HG03060 (cell line): ENCODE data around the gene FCHSD2.
"Not testable (repeated sequence)": the region's sequence is repeated elsewhere in the genome, so short reads cannot be mapped to it uniquely, and the experiment has no call there.

Experiments used
- ATAC-seq: cut with Tn5 transposase; IDR thresholded peaks from one replicate; pipeline ENCODE4 v1.9.1; 2021; ENCODE audit warnings: low read depth, moderate number of reproducible peaks; ENCODE audit not compliant: unreplicated experiment

The FCHSD2 gene

DNA sequence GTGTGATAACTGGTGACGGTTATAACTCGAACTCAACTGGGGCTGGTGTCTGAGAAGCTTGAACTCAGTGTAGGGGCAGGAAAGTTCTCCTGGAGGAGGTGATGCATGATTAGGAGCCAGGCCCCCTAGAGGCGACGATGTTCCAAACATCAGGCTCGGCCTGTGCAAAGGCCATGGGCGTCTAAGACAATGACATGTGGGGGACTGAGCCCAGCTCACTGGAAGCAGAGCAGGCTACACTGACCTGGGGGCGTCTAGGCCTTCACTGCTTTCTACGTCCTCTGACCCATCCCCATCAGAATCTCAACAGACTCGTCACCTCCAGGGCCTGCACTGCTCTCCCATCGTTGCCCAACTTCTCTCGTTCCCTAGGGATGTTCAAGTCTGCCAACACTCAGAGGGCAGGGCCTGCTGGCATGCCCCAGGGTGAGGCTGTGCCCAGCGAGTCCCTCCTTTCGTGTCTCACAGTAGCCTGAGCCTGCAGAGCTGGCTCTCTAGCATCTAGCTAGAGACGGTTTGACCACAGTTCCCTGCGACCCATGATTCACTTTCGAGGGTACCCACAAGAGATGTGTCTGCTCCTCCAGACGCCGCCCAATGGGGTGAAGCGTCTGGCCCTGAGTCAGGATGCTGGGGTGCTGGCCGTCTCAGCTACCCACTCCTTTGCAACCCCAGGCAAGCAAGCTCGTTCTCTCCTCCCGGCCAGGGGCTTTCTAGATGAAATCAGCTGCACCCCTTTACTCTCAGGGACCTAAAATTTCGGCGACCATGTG lies 329.0 kb downstream of the FCHSD2 start:
- ATAC-seq: no peak

DNA sequence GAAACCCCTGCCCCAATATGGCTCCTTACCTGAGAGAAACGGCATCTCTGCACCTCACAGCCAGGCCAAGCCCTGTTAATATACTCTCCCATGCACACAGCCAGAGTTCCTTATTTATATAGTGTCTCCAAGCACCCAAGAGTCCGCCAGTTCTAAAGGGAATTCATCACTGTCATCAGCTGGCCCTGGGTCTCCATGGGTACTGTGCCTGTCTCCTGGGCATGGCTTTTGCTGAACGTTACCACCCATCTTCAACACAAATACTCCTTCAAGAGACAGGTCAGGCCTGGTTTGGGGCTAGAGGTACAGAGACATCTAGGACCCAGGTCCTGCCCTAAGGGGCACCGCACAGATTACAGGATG lies 329.5 kb downstream of the FCHSD2 start:
- no peak for ATAC-seq

DNA sequence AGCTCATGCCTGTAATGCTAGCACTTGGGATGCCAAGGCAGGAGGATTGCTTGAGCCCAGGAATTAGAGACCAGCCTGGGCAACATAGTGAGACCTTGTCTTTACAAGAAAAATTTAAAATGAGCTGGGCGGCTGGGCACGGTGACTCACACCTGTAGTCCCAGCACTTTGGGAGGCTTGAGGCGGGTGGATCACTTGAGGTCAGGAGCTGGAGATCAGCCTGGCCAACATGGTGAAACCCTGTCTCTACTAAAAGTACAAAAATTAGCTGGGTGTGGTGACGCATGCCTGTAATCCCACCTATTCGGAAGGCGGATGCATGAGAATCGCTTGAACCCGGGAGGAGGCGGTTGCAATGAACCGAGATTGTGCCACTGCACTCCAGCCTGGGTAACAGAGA lies 330.4 kb downstream of the FCHSD2 start:
- ATAC-seq: not testable (repeated sequence)

DNA sequence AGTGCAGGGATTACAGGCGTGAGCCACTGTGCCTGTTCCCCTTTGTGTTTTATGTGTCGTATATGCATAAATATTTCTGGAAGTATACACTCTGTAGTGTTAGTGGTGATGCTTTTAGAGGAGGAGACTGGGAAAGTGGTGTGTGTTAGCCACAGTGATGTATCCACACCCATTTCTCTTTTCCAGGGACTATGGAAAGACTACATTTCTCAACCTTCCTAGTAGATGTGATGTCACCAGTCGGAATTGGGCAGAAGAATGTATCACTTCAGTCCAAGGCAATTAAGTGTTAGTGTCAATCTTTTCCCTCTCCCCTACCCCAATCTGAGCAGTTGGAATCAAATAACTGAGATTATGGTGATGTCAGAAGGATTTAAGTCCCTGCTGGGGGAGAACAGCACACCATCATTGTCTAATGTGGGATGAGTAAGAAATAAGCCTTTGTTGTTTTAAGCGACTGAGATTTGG lies 333.8 kb downstream of the FCHSD2 start:
- no peak for ATAC-seq

DNA sequence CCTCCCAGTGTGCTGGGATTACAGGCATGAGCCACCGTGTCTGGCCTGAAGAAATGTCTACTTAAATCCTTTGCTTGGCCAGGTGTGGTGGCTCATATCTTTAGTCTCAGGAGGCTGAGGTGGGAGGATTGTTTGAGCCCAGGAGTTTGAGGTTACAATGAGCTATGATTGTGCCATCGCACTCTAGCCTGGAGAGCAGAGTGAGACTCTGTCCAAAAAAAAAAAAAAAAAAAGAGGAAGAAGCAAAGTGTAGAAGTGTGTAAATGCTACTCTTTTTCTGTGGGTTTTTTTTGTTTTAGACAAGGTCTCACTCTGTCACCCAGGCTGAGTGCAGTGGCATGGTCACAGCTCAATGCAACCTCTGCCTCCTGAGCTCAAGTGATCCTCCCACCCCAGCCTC lies 334.3 kb downstream of the FCHSD2 start:
- ATAC-seq: no peak

DNA sequence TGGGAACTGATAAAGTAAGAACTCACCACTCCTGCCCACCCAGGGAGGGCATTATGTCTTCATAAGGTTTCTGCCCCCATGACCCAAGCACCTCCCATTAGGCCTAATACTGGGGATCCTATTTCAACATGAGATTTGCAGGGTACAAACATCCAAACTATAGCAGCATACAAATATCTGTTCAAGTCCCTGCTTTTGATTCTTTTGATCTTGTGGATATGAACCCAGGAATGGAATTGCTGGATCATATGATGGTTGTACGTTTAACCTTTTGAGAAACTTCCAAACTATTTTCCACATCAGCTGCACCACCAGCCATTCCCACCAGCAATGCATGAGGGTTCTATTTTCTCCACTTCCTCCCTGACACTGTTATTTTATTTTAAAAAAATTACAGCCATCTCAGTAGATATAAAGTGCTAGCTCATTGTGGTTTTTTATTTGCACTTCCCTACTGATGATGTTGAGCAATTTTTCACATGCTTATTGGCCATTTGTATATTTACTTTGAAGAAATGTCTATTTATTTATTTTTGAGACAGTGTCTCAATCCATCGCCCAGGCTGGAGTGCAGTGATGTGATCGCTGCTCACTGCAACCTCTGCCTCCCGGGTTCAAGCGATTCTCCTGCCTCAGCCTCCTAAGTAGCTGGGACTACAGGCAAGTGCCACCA lies 335.0 kb downstream of the FCHSD2 start:
- no peak for ATAC-seq

DNA sequence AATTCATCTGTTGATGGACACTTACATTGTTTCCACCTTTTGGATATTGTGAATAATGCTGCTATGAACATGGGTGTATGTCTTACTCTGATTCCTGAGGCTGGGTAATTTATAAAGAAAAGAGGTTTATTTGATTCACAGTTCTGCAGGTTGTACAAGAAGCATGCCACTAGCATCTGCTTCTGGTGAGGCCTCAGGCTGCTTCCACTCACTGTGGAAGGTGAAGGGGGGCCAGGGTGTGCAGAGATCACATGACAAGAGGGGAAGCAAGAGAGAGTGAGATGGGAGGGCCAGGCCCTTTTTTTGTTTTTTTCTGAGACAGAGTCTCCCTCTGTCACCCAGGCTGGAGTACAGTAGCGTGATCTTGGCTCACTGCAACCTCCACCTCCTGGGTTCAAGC lies 335.7 kb downstream of the FCHSD2 start:
- not testable (repeated sequence) for ATAC-seq

DNA sequence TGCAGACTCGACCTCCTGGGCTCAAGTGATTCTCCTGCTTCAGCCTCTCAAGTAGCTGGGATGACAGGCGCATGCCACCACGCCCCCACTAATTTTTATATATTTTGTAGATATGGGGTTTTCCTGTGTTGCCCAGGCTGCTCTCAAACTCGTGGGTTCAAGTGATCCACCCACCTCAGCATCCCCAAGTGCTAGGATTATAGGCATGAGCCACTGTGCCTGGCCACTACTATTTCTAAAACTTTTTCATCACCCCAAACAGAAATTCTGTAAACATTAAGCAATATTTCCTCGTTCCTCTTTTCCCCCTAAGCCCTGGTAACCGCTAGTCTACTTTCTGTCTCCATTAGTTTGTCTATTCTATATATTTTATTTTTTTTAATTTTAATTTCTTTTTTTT lies 336.9 kb downstream of the FCHSD2 start:
- no peak for ATAC-seq

DNA sequence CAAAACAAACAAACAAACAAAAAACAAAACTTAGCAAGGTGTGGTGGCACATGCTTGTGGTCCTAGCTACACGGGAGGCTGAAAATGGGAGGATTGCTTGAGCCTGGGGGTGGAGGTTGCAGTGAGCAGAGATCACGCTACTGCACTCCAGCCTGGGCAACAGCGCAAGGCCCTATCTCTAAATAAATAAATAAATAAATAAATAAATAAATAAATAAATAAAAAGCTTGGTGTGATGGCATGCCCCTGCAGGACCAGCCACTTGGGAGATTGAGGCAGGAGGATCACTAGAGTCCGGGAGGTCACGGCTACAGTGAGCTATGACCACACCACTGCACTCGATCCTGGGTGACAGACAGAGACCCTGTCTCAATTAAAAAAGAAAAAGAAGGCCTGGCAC lies 339.3 kb downstream of the FCHSD2 start:
- ATAC-seq: no peak

DNA sequence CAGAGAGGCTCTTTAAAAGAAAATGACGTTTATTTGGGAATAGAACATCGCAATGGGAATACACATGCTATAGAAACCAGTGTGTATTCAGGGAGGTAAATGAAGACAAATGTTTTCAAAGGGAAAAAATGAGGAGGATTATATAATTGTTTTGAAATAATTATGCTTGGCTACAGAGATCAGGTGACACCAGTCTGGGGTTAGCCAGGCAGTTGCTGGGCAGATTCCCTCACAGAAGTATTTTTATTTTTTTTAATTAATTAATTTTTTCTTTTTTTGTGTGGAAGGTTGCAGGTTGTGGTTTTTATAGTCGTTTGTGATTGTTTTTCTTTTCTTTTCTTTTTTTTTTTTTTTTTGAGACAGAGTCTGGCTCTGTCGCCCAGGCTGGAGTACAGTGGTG lies 342.7 kb downstream of the FCHSD2 start:
- no peak for ATAC-seq

DNA sequence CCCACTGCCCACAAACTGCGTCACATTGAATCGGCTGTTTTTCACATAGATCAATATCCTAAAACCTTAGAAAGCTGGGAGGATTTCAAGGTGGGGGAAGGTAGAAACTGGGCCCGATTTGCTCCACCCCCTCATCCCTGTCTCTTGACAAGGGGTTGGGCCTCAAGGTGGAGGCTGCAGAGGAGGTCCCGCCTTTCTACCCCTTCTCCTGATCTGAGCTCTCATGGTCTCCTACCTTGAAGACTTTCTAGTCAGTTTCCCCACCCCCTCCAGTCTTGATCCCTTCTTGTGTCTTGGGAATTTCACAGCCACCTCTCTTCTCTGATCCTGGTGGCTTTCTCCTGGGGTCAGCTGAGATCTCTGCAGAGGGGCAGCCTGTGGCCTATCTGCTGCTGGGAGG lies 343.8 kb downstream of the FCHSD2 start:
- ATAC-seq: no peak

DNA sequence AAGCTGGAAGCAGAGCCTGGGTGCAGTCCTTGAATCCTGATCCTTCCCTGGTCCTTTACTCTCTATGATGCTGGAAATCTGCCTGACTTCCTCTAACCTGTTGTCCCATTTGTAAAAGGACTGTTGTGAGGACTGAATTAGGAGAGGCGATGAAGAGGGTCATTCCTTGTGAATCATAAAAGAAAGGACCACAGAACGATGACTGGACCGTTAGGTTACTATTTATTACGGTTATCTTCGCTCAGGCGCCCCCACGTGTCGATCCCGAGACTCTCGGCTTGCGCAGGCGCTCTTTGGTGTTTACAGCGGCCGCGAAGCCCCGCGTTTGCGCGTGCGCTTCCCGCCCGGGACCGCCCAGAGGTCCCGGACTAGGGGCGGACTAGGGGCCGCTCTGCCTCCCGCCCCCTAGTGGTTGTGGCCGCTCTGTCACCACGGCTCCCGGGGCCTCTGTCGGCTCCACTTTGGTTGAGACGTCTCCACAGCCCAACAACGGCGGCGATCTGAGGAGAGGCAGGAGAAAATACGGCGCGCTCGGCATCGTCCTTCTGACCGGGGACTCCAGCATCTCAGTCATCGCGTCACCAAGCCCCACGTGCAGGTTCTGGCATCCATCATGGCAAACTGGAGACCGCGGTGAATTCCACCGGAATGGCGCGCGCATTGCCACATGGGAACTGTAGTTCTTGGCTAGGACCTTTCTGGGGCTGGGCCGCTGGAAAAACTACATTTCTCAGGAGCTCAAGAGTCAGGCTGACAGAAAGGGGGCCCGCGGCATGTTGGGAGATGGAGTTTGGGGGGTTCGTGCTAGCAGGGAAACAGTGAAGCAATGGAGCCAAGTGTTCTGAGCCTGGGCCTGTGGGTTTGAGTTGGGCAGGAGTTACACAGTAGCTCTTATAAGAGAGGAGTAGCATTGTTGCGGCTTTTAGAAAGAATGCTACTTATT lies 348.4 kb downstream of the FCHSD2 start, which contains the start of gene STARD10:
STARD10 (minus strand) TSS at position 623 of the 943 bp plus-strand sequence. CDS start 12,866 bp downstream, outside the sequence.
- peak; percentile 60 for ATAC-seq

DNA sequence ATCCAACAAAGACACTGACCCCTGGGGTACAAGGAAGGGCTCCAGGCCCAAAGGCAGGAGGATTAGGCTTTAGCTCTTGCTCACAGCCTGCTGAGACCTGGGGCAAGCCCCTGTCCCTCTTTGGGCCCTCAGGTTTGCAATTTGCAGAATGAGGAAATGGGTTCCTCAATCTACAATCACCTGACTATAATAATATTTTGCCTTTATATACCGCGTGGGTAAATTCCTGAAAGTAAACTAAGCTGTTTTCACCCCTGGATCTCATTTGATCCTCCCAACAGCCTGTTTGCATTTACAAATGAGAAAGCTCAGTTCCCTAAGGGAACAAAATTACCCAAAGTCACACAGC lies 349.1 kb downstream of the FCHSD2 start:
- no peak for ATAC-seq

DNA sequence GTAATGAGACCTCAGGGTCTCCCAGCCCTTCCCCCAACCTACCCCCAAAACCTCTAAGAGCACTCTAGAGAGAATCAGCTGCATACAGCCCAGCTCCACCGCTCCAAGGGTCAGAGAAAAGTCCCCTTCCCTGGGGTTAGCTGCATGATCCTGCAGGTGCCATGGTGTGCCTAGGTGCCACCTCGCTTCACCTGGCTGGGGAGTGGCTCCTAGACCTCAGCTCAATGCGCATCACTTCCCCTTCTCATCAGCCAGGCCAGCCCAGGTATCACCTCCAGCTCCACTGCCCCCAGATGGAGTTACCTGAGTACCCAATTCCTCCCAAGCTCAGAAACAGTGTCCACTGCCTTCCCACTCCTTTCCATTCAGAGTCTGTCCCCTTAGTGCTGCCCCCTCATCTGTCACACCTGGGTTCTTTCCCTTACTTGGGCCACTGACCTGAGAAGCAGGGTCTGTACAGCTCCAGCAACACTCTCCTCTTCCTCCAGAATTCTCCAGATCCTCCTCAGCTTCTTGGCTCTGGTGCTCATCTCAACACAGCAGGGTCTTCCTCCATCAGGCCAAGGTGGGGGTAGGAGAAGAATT lies 349.6 kb downstream of the FCHSD2 start:
- ATAC-seq: no peak

DNA sequence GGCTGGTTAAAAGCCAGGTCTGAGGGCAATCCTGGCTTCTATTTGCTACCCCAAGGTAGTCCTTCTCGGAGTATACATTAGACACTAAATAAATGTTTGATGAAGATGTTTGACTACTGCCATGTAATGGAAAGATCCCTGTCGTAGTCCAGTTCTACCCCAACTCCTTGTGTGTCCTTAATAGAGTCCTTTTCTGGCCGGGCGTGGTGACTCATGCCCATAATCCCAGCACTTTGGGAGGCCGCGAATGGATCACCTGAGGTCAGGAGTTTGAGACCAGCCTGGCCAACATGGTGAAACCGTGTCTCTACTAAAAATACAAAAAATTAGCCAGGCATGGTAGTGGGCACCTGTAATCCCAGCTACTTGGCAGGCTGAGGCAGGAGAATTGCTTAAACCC lies 350.9 kb downstream of the FCHSD2 start:
- not testable (repeated sequence) for ATAC-seq

DNA sequence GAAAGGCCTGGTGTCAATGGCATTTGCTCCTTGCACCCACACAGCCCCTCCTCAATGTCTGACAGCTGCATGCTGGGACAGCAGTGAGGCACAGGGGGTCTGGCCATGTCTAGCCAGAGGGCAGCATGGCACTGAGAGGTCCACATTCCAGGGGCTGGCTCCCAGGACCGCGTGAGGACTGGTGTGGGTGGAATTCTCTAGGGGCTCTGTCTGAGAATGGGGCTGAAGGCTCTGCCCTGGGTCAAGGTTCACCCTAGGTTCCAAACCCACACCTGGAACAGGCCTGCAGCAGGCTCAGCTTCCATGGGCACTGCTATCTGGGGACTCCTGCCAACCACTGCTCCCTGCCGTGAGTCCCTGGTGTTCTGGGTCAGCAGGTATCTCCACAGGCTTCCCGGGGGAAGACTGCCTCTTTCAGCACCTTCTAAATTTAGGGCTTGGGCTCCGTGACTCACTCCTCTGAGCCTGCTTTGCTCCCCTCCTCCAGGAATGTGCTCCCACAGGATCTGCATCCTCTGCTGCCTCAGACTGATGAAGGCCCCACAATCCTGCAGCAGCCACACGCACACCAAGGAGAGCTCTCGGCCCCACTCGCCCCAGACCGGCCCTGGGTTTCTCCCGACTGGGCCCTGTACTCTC lies 352.5 kb downstream of the FCHSD2 start:
- ATAC-seq: no peak

DNA sequence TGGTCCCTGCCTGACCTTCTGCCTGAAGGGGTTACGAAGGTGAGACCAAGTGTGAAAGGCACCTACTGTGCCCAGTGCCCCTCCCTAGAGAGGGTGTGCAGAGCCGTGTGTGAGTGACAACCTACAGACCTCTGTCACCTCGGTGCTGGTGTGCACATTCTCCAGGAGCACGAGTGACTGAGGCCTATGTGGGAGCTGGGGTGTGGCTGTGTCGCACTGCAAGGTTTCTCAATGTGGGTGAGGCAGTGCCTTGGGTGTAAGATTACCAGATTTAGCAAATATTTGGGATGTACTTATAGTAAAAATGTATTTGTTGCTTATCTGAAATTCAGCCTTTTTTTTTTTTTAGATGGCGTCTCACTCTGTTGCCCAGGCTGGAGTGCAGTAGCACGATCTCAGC lies 353.9 kb downstream of the FCHSD2 start:
- ATAC-seq: no peak

DNA sequence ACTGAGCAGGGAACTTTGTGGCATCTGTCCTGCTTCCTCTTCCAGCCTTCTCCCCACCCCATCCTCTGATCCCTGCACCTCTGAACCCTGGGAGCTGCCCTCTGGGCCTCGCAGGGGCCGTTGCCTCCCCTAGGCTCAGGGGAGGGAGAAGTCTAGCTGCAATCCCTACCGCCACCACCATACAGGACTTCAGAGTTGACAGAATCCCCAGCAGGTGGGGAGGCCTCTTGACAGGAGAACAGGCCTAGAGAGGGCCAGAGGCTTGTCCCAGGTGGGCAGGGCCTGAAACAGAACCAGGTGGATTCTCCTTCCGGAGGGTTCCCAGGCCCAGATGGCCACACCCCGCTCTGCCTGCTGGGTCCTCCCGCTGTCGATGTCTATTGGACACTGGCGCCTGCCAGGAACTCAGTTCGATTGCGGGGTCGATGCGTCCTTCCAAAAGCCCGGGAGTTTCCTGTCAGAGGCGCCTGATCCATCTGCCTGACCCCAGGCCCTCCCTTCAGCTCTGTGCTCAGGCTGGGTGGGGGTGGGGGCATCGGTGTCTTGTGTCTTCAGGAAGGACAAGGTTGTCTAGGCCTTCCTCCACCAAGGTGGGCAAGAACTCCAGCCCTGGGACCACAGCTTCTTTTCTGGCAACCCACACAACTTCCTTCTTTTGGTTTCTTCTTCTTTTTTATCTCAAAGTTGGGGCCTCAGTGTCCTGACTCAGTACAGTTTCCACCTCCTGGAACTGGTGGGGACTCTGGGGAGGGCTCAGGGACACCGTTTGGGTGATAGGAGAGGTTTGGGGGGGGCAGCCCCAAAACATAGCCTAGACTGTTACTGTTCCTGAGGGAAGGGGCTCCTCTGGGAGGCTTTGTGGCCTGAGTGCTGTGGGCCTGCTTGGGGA lies 354.7 kb downstream of the FCHSD2 start:
- ATAC-seq: no peak
